Measurements from ENCODE around the gene PRKN.

The PRKN gene

DNA sequence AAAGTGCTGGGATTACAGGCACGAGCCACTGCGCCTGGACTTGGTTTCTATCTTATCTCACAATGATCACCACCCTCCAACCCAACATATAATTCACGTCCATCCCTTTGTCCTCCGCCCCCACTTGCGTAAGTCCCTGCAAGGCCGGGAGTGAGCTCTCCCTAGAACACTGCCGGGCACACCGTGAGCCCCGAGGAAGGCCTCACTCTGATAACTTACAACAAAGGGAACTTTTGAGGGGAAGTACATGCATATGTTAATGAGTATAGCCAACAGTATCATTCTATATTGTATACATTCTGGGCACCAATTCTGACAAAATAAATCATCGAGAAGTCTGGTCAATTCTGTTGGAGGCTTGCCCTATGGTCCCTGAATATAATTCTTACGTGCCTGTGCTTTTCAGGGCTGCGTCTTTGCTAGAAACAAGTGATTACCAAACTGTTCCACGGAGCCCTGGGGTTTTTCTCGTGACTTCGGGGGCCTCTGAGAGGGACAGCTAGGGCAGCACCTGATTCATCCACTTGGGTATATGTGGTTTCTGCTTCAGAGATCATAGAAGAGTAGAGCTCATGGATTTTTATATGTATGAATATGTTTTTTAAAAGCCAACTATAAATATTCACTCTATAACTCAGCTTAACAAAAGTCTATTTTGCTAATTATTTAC is 983.9 kb downstream of the PRKN start:
- no peak for DNase-seq

DNA sequence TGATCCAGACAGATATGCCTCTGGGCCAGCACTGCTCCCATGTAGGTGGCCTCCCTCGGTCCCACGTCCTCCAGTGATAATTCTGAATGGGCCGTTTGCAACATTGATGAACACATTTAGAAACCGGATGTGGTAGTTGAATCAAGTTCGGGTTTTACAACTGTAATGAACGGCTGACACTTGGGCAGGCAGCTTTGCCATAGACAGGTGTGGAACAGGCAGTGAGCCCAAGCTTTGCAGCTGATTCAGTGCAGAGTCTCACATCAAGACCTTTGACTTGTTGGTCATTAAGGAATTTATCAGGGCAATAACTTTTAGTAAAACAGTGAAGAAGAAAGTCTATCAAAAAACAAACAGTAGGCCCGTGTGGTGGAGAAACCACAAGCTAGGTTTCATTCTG is 987.1 kb downstream of the PRKN start:
- no peak for DNase-seq

DNA sequence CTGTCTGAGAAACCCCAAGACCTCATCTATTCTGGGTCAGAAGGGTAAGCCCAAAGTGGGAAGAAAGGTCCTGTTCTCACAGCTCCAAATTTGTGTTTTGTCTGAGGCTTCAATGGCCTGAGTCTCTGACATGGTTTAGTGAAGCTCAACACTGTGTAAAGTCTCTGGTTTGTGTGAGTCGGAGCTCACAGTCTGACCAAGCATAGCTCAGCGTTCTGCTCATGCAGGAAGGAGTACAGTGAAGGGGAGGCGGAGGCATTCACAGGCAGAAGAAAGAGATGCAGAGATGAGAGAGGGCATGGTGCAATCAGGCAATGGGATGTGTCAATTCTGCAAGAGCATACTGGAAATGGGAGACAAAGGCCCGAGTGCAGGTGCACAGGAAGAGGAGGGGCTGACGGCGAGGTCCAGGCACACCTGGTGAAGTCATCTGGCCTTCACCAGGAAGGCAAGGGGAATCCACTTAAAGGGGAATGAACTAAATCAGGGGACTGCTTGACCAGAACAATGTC is 990.7 kb downstream of the PRKN start:
- no peak for DNase-seq

DNA sequence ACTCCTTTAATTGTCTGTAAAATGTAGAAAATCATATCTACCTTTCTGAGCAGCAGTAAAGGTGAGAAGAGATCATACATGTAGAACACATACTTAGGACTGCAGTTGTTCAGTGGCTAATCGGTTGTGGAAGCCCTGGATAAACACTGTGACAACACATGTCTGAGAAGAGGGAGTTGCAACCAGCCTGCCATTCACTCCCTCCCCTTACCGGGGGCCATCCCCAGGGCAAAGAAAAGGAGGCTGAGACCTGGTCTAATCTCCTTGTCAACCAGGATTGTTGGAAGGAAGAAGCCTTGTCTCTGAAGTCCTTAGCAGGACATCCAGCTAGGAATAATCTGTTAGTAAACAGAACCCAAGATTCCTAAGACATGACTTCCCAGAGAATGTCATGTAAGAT is 991.2 kb downstream of the PRKN start:
- no peak for DNase-seq

DNA sequence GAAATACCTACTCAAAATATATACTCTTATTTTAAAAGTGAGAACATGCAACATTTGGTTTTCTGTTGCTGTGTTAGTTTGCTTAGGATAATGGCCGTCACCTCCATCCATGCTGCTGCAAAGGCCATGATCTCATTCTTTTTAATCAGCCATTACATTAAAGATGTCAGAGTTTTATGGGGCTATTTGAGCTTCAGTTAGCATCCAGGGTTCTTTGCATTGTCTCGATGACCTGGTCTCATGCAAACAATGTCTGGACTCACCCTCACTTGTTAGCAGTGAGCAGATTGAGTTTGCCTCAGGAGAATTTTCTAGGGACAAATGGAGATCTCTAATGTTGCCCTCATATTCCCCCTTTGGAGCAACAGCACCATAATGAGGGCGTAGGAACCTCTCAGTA is 995.0 kb downstream of the PRKN start:
- no peak for DNase-seq

DNA sequence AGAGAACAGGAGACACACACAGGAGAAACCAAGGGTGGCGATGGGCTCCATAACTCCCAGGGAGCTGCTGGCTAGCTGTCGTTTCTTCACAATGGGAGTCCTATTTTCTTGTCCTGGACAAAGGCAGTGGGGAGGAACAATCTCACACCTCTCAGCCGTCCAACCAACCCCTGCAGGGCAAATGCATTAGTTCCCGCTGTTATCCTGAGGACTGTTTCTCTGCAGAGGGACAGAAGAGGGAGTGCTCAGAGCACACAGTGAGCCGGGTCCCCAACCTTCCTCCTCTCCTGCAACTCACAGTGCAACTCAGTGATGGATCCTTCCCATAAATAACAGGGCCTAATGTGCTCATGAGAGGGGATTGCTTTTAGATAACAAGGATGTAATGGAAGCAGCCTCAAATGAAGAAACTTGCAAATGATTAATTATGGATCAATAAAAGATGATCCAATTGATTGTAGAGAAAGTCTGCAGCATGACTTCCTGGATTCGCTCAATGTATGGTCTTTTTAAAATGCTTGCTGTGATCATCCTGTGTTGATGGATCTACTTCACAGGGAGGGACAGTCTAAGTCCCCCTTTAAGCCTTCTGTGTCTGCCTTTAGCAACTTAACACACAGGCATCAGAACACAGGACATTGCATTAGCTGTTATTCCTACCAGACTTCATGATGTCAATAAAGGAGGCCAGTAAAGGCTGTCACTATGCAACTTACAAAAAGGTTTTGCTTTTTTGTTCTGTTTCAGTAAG is 1000.3 kb downstream of the PRKN start:
- no peak for DNase-seq

DNA sequence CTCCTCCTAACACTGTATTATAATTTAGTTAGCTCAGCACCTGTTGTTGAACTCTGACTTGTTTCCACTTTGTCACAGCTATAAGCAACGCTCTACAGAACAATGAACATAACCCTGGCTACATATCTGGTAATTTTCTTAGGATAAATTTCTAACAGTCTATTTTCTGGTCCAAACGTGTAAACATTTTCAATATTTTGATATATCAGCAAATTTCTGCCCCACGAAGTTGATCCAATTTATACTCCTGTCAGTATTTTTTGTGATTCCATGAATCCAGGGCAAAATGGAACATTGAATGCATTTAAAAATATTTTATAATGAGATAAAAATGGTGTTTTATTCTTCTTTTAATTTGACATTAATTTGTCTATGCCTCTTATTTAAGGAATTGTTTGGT is 1005.2 kb downstream of the PRKN start:
- DNase-seq: no peak

DNA sequence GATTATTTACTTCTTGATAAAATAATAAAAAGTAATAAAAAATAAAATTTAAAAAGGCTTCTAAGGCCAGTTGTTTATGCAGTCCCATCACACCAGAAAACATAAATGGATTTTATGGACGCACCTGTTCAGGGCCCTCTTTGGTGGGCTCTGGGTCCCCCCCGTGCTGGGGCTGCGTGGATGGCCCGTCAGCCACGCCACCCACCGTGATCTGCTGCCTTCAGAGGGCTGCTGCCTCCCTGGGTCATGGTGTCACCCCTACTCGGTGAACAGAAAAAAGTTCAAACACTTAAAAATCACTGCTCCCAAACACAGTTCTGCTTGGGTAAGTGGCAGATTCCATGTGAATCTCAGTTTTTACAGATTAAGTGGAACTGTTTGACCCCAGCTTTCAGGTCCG is 1006.1 kb downstream of the PRKN start:
- no peak for DNase-seq

DNA sequence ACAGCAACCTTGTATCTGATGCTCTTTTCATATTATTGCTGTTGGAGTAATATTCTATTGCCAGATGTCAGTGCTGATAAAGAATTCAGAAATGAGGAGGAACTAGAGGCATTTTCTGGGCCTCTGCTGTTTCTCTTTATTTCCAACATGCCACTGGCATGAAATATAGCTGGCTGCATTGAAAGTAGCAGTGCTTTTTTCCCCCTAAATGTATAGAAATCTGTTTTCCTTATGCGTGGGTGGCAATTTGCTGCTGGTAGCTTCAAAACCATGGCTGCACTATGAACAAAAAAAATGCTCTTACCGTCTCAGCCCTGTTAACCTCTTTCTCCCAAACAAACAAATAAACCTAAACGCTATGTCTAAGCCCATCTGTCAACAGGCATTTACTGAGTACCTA is 1011.4 kb downstream of the PRKN start:
- DNase-seq: no peak

DNA sequence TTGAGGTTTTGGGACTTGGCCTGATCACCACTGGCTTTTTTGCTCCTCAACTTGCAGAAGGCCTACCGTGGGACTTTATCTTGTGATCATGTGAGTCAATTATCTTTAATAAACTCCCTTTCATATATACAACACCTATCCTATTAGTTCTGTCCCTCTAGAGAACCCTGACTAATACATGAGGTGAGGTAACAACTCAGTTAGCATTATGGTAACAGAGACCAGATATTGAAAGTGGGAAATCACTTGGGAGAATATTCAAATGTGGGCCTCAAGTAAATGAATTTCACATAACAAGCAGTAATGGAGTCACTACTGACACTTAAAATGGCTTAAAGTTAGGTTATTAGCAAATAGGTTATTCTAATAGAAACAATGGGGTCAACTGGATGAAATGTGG is 1015.6 kb downstream of the PRKN start:
- DNase-seq: no peak

DNA sequence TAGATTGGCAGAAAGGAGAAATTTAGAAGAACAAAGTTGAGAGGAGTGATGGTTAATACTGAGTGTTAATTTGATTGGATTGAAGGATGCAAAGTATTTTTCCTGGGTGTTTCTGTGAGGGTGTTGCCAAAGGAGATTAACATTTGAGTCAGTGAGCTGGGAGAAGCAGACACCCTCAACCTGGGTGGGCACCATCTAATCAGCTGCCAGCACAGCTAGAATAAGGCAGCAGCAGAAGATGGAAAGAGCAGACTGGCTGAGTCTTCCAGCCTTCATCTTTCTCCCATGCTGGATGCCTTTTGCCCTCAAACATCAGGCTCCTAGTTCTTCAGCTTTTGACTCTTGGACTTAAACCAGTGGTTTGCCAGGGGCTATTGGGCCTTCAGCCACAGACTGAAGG is 1016.1 kb downstream of the PRKN start:
- DNase-seq: no peak

DNA sequence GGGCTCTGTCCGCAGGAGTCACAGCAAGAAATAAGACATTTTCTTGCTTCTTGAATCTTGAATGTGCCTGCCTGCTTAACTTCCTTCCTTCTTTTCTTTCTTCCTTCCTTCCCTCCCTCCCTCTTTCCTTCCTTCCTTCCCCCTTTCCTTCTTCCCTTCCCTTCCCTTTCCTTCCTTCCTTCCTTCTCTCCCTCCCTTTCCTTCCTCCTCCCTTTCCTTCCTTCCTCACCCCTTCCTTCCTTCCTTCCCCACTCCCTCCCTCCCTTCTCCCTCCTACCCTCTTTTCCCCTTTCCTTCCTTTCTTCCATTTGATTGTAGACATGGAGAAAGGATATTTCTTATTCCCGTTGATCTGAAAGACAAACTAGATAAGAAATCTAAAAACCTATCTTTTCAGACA is 1016.9 kb downstream of the PRKN start:
- DNase-seq: no peak

DNA sequence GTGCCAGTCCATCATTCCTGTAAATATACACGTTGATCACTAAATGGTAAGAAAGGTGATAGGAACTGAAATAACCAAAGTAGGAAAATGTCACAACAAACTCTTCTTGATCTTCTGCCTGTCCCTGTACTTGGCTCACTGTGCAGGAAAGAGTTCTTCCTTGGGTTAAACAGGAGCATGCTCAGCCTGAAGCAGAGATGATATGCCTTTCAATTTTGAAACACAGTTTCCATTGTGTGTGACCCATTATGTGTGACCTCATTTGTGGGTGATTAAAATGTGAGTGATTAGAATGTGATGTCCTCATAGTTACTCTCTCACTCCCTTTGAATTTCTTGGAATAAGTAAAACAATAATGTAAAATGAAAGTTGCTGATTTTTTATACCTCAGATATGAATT is 1026.5 kb downstream of the PRKN start:
- no peak for DNase-seq

DNA sequence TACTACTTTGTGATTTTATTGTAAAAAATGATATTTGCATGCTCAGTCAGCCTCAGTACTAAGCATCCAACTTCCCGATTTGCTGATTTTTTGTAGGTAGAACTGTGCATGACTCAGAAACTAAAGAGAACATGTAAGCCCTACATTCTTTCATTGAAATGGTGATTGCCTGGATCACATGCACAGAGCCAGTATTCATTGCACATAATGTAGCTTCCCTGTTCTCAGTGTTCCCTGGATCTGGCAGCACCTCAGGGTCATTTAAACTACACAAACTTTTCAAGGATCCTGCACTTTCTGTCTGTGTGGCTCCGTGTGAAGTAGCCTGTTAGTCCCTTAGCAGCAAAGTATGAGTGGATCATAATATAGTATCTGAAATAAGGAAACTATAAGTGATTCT is 1030.8 kb downstream of the PRKN start:
- no peak for DNase-seq

DNA sequence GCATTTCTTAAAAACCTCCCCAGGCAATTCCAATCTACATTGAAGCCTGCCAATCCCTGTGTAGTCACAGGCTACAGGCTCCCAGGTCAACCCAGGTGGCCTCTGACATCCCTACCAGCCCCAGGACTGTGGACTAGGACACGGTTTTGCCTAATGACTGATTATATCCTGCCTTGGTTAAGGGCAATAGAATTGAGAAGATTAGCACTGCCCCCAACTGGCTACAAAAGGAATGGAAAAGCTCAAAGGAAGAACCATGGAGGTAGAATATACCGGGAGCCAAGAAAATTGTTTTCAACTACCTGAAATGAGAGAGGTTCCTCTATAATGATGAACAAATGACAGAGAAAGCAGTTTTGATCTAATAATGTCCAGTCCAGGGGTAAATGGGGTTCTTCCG is 1032.6 kb downstream of the PRKN start:
- no peak for DNase-seq

DNA sequence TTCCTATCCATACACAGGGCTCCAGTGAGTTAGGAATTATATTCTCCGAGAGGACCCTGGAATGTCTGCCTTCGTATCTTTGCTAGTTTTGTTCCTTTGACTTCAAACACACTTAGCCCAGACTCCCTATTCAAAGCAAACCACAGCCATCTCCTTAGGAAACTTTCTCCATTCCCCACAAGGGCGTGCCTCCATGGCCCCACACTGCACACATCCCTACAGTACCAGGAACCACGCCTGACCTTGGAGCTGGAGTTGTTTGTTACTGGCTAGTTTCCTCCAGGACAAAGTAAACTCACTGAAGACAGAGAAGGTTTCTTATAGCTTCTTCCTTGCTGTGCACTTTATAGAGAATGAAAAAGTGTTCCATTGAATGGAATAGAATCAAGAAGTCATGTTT is 1040.9 kb downstream of the PRKN start:
- DNase-seq: no peak

DNA sequence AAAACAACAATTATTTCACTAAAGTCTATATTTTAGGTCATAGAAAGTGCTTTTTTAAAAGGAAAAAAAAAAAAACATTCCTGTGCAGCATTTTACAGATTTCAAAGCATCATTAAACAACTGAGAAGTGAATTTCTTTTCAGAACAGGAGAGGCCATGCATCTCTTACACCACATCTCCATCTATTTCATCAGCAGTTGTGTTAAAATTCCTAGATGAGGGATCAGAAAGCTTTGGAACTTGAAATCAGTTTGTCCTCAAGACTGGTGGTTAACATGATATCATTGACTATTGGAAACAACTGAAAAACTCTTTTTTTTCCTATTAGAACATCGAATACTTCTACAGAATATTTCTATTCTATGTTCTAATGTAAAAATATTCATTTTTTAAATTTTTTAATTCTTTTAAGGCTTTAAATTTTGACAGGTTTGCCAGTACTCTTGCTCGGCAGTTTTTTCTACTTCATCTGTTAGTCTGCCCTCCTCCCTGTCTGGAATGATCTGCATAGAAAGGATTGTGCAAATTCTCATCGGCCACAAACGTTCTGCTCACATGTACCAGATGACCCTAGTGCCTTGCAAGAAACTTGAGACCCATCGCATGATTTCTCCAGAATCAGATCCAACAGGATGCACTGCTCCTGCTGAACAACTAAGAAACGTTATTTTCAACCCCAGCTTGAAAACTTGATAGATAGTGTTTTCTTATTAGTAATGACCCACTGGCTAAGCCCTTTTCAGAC is 1042.7 kb downstream of the PRKN start:
- no peak for DNase-seq

DNA sequence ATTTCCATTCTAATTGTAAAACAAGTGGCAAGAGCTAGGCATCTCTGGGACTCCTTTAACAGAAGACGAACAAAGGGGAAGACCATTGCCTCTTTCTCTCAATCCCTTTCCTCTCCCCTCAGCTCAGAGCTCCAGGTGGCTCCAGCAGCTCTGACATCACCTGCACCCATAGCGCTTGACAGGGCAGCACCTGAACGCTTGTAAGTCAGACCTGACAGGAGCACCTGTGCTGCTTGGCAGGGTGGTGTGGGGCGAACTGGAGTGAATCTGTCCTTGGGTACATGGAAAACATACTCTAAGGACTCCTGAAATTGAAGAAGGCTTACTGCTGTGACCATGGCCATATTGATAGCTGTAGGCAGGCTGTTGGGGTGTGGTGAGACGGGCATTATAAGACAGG is 1044.2 kb downstream of the PRKN start:
- no peak for DNase-seq

DNA sequence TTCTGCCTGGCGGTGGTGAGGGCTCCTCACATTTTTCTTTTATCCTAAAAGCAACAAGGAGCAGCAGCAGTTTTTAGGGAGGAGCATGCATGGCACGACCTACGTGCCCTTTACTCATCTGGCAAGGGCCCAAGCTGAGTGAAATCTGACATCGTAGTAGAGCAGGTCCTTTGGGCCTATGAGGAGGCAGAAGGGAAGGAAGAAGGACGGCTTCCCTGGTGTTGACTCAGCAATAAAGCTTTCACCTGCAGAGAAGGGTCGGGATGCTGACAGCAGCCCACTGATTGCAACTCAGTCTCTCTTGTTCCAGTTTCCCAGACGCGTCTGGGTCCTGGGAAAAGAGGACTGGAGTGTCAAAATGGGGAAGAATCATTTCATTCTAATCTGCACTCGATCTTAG is 1044.6 kb downstream of the PRKN start:
- no peak for DNase-seq

DNA sequence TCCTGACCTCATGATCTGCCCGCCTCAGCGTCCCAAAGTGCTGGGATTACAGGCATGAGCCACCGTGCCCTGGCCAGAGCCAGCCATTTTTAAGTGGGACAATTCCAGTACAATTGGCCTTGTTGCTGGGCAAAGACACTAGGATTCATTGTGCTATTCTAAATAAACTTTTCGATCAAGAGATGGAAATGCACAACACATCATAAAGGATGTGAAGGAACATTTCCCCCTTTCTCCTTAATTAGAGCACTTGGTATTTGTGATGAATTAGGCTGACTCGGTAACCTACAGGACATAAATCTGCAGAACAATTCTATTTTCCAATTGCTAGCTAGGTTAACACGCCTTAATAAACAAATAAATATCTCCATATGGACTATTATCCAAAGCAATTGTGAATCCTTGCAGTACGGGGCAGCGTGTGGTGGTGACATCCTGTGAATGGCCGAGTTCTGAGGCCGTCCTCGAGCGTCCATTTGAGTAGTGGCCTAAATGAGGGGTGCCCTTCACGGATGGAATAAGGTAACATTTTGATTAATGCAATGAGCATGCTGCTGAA is 1047.5 kb downstream of the PRKN start:
- no peak for DNase-seq

DNA sequence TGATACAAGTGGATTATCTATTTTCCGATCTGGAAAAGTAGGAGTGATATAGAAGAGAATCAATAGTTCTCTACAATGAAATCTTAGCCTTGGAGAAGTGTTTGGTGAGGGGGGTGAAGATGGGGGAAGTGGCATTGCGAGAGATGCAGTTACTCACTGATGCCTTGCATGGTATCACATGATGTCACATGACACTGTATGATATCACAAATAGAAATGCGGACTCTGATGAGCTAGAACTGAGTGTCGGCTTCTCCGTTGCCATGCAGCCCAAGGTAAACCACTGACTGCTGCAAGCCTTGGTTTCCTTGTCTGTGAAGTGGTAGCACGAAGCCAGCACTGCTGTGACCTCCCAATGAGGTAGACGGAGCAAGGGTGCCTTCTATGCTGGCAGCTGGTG is 1050.4 kb downstream of the PRKN start:
- DNase-seq: no peak

DNA sequence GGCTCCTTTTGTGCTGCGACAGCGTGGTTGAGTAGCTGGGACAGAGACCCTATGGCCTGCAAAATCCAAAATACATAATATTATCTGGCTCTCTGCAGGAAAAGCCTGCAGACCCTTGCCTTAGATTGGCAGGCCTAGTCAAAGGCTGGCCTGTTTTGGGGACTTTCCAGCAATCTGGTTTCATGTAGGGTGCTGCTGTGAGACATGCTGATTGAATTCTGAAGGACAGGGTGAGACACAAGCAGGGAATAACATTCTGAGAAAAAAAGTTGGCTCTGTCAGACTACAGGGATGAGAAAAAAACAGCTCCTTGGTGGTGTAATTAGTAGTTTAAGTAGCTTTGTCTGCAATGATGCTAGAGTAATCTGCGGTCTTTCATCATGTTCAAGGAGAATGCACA is 1051.0 kb downstream of the PRKN start:
- no peak for DNase-seq

DNA sequence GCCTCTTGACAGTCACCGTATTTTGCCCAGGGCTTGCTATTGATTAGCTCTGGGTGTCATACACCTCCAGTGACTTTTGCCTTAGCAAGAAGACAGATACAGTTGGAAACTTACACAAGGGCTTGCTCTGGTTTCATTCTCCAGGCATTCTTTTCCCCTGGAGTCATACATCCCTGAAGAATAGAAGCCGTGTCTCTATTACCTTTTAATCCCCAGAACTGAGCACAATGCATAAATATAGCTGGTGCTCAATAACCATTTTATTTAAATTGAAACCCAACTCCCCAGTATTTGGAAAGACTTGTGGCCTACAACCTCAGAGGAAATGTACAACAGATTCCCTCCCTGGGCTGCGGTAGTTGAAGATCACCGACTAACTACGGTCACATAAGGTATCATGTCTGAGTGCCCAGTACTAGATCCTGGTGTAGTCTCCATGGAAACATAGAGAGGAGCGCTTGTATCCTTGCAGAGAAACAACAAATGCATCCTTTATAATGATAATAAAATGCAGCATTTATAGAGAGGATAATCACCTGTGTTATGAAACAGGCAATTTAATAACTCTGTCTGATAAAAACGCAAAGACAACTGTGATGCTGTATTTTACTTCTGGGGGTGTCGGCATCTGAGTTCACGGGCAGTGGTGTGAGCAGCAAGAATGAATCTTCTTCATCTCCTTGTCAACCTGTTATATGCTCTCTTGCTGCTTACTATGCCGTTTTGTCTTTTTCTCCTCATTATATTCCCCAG is 1052.5 kb downstream of the PRKN start:
- DNase-seq: no peak

Measured in CD4-positive, alpha-beta T cell treated with Interleukin-12 subunit alpha and Interleukin-12 subunit beta, for 1 hour (primary cell).